ENCODE results near the gene RPS6KC1. TPM values are rescaled to one million over a fixed set of nuclear protein-coding genes. Genes with fewer than 3 reads are reported as not detected.

The RPS6KC1 gene
- total and polyA plus RNA-seq, 4 donors, result 26.2 to 66.9 (median 33.8) TPM

GRCh38 chr1:213260311-213261075 lies 209.5 kb downstream of the RPS6KC1 start:
- no peaks in the 10 kb centered on the region for H3K27me3 ChIP-seq (ENCODE audit: control insufficient read depth, insufficient read depth, low read length)
- DNase-seq (ENCODE audit: low read depth in 4 of 6, low spot score in 6 of 6), result no peak
- H3K4me3 ChIP-seq (ENCODE audit: low read depth, low read length), result no peak overlapping the region
- WGBS (ENCODE audit: insufficient coverage), result 71% methylated on average over 1 of the region's 5 CpGs
- no peaks in the 10 kb centered on the region for H3K4me1 ChIP-seq (ENCODE audit: control insufficient read depth, insufficient read depth, low read length)
- H3K36me3 ChIP-seq (ENCODE audit: control insufficient read depth, insufficient read depth, low read length), result no peaks in the 10 kb centered on the region
- no peak overlapping the region for H3K27ac ChIP-seq (ENCODE audit: low read depth, low read length)
- no peaks in the 10 kb centered on the region for H3K9me3 ChIP-seq (ENCODE audit: control insufficient read depth, insufficient read depth, low read length)

GRCh38 chr1:213264531-213264930 lies 213.5 kb downstream of the RPS6KC1 start:
- Histone ChIP-seq H3K36me3 (ENCODE audit: control insufficient read depth, insufficient read depth, low read length) (no peaks in the 10 kb centered on the region), H3K9me3 (ENCODE audit: control insufficient read depth, insufficient read depth, low read length) (no peaks in the 10 kb centered on the region), H3K4me1 (ENCODE audit: control insufficient read depth, insufficient read depth, low read length) (no peaks in the 10 kb centered on the region), H3K27ac (ENCODE audit: low read depth, low read length) (no peak overlapping the region), H3K27me3 (ENCODE audit: control insufficient read depth, insufficient read depth, low read length) (no peaks in the 10 kb centered on the region), H3K4me3 (ENCODE audit: low read depth, low read length) (no peak overlapping the region)
- DNase-seq (ENCODE audit: low read depth in 4 of 6, low spot score in 6 of 6), result no peak
- no CpG with 5 or more reads among the region's 1 CpG for WGBS (ENCODE audit: insufficient coverage)

- DNase-seq (ENCODE audit: low read depth in 4 of 6, low spot score in 6 of 6), result no peak
- Histone ChIP-seq H3K4me1 (ENCODE audit: control insufficient read depth, insufficient read depth, low read length) (no peaks in the 10 kb centered on the region), H3K9me3 (ENCODE audit: control insufficient read depth, insufficient read depth, low read length) (no peaks in the 10 kb centered on the region), H3K27ac (ENCODE audit: low read depth, low read length) (no peak overlapping the region), H3K36me3 (ENCODE audit: control insufficient read depth, insufficient read depth, low read length) (no peaks in the 10 kb centered on the region), H3K4me3 (ENCODE audit: low read depth, low read length) (no peak overlapping the region), H3K27me3 (ENCODE audit: control insufficient read depth, insufficient read depth, low read length) (no peaks in the 10 kb centered on the region)
- WGBS (ENCODE audit: insufficient coverage), result 100% methylated on average over 1 of the region's 2 CpGs
Observed at GRCh38 chr1:213266983-213267772, 216.1 kb downstream of the RPS6KC1 start.

- no peaks in the 10 kb centered on the region for H3K36me3 ChIP-seq (ENCODE audit: control insufficient read depth, insufficient read depth, low read length)
- no peaks in the 10 kb centered on the region for H3K4me1 ChIP-seq (ENCODE audit: control insufficient read depth, insufficient read depth, low read length)
- H3K4me3 ChIP-seq (ENCODE audit: low read depth, low read length), result no peak overlapping the region
- DNase-seq (ENCODE audit: low read depth in 4 of 6, low spot score in 6 of 6), result no peak
- H3K27ac ChIP-seq (ENCODE audit: low read depth, low read length), result no peak overlapping the region
- H3K9me3 ChIP-seq (ENCODE audit: control insufficient read depth, insufficient read depth, low read length), result no peaks in the 10 kb centered on the region
- H3K27me3 ChIP-seq (ENCODE audit: control insufficient read depth, insufficient read depth, low read length), result no peaks in the 10 kb centered on the region
Observed at GRCh38 chr1:213268221-213268620, 217.2 kb downstream of the RPS6KC1 start.

GRCh38 chr1:213269829-213270228 lies 218.8 kb downstream of the RPS6KC1 start:
- Histone ChIP-seq H3K4me3 (ENCODE audit: low read depth, low read length) (no peak overlapping the region), H3K9me3 (ENCODE audit: control insufficient read depth, insufficient read depth, low read length) (no peaks in the 10 kb centered on the region), H3K27me3 (ENCODE audit: control insufficient read depth, insufficient read depth, low read length) (no peaks in the 10 kb centered on the region), H3K27ac (ENCODE audit: low read depth, low read length) (no peak overlapping the region), H3K4me1 (ENCODE audit: control insufficient read depth, insufficient read depth, low read length) (no peaks in the 10 kb centered on the region), H3K36me3 (ENCODE audit: control insufficient read depth, insufficient read depth, low read length) (no peaks in the 10 kb centered on the region)
- DNase-seq (ENCODE audit: low read depth in 4 of 6, low spot score in 6 of 6), result no peak
- no CpG with 5 or more reads among the region's 1 CpG for WGBS (ENCODE audit: insufficient coverage)

- Histone ChIP-seq H3K27ac (ENCODE audit: low read depth, low read length) (no peak overlapping the region), H3K4me3 (ENCODE audit: low read depth, low read length) (no peak overlapping the region), H3K27me3 (ENCODE audit: control insufficient read depth, insufficient read depth, low read length) (no peaks in the 10 kb centered on the region), H3K9me3 (ENCODE audit: control insufficient read depth, insufficient read depth, low read length) (no peaks in the 10 kb centered on the region), H3K36me3 (ENCODE audit: control insufficient read depth, insufficient read depth, low read length) (no peaks in the 10 kb centered on the region), H3K4me1 (ENCODE audit: control insufficient read depth, insufficient read depth, low read length) (no peaks in the 10 kb centered on the region)
- no peak for DNase-seq (ENCODE audit: low read depth in 4 of 6, low spot score in 6 of 6)
- no CpG with 5 or more reads among the region's 2 CpGs for WGBS (ENCODE audit: insufficient coverage)
Observed at GRCh38 chr1:213273546-213273945, 222.5 kb downstream of the RPS6KC1 start.

- Histone ChIP-seq H3K4me3 (ENCODE audit: low read depth, low read length) (no peak overlapping the region), H3K4me1 (ENCODE audit: control insufficient read depth, insufficient read depth, low read length) (no peaks in the 10 kb centered on the region), H3K36me3 (ENCODE audit: control insufficient read depth, insufficient read depth, low read length) (no peaks in the 10 kb centered on the region), H3K27me3 (ENCODE audit: control insufficient read depth, insufficient read depth, low read length) (no peaks in the 10 kb centered on the region), H3K27ac (ENCODE audit: low read depth, low read length) (no peak overlapping the region), H3K9me3 (ENCODE audit: control insufficient read depth, insufficient read depth, low read length) (no peaks in the 10 kb centered on the region)
- DNase-seq (ENCODE audit: low read depth in 4 of 6, low spot score in 6 of 6), result no peak
Observed at GRCh38 chr1:213274140-213274539, 223.1 kb downstream of the RPS6KC1 start.

- no CpG with 5 or more reads among the region's 1 CpG for WGBS (ENCODE audit: insufficient coverage)
- no peaks in the 10 kb centered on the region for H3K9me3 ChIP-seq (ENCODE audit: control insufficient read depth, insufficient read depth, low read length)
- no peaks in the 10 kb centered on the region for H3K27me3 ChIP-seq (ENCODE audit: control insufficient read depth, insufficient read depth, low read length)
- H3K36me3 ChIP-seq (ENCODE audit: control insufficient read depth, insufficient read depth, low read length), result no peaks in the 10 kb centered on the region
- no peak overlapping the region for H3K27ac ChIP-seq (ENCODE audit: low read depth, low read length)
- H3K4me3 ChIP-seq (ENCODE audit: low read depth, low read length), result no peak overlapping the region
- no peak for DNase-seq (ENCODE audit: low read depth in 4 of 6, low spot score in 6 of 6)
- no peaks in the 10 kb centered on the region for H3K4me1 ChIP-seq (ENCODE audit: control insufficient read depth, insufficient read depth, low read length)
Observed at GRCh38 chr1:213275293-213275692, 224.3 kb downstream of the RPS6KC1 start.

GRCh38 chr1:213276236-213276635 lies 225.2 kb downstream of the RPS6KC1 start:
- Histone ChIP-seq H3K36me3 (ENCODE audit: control insufficient read depth, insufficient read depth, low read length) (no peaks in the 10 kb centered on the region), H3K27ac (ENCODE audit: low read depth, low read length) (no peak overlapping the region), H3K9me3 (ENCODE audit: control insufficient read depth, insufficient read depth, low read length) (no peaks in the 10 kb centered on the region), H3K4me1 (ENCODE audit: control insufficient read depth, insufficient read depth, low read length) (peaks cover under 1% of the 10 kb centered on the region), H3K4me3 (ENCODE audit: low read depth, low read length) (no peak overlapping the region), H3K27me3 (ENCODE audit: control insufficient read depth, insufficient read depth, low read length) (no peaks in the 10 kb centered on the region)
- no CpG with 5 or more reads among the region's 2 CpGs for WGBS (ENCODE audit: insufficient coverage)
- no peak for DNase-seq (ENCODE audit: low read depth in 4 of 6, low spot score in 6 of 6)

GRCh38 chr1:213277036-213277435 lies 226.0 kb downstream of the RPS6KC1 start:
- Histone ChIP-seq H3K4me1 (ENCODE audit: control insufficient read depth, insufficient read depth, low read length) (peaks cover 8% of the 10 kb centered on the region), H3K27ac (ENCODE audit: low read depth, low read length) (no peak overlapping the region), H3K36me3 (ENCODE audit: control insufficient read depth, insufficient read depth, low read length) (no peaks in the 10 kb centered on the region), H3K27me3 (ENCODE audit: control insufficient read depth, insufficient read depth, low read length) (no peaks in the 10 kb centered on the region), H3K9me3 (ENCODE audit: control insufficient read depth, insufficient read depth, low read length) (no peaks in the 10 kb centered on the region), H3K4me3 (ENCODE audit: low read depth, low read length) (no peak overlapping the region)
- no peak for DNase-seq (ENCODE audit: low read depth in 4 of 6, low spot score in 6 of 6)
- WGBS (ENCODE audit: insufficient coverage), result 84% methylated on average over 2 of the region's 2 CpGs
